Forelimb muscle (tissue), 1 donor: ENCODE measurements around the gene SLAMF9. TPM values are rescaled to one million over a fixed set of nuclear protein-coding genes. Genes with fewer than 3 reads are reported as not detected.
"Not testable (repeated sequence)": the region's sequence is repeated elsewhere in the genome, so short reads cannot be mapped to it uniquely, and the experiment has no call there.

Source experiments
- DNase-seq: peaks from one replicate; pipeline ENCODE4 v3.0.0-alpha.2; 2013; ENCODE audit warnings: low read depth
- polyA plus RNA-seq: library from polyadenylated mRNA; unstranded; fragments of 120-200 nt; gene quantifications from one replicate; pipeline ENCODE4 v1.2.1, GENCODE V29; 2013; ENCODE audit not compliant: insufficient read length

Gene SLAMF9
- polyA plus RNA-seq, 1 donor: not detected

DNA sequence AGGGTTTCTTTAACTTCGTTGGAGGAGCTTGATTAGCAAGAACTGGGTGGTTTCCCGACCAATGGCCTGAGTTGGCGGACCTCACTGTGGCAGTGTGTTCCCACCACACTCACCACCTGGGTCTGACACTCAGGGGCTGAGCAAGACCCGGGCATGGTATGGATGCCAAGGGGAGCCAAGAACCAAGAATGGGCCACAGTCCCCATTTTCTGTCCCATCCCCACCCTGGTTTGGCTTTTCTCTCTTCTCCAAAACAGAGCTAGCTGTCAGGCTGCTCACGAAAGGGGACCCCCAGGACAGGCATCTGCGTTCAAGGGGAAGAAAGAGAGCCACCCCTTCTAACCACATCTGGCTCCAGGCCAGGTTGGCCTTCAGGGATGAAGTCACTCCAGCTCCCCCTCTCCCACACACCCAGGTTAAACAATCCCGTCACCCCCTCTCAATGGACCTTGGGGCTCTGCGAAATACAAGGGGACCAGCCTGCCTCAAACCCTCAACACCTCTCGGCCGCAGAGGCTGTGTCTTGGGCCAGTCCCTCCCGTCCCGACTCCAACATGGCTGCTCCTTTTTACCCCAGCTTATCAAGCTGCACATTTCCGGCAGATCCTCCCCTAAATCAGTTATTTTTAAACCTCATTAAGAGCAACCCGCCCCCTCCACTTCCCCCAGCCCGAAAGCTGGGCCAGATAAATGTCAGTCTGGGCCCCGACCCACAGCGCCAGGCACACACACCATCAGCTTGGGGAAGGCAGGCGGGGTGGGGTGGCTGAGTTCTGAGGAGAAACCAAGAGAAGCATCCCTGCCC is 32.1 kb downstream of the SLAMF9 start:
- DNase-seq: no peak

DNA sequence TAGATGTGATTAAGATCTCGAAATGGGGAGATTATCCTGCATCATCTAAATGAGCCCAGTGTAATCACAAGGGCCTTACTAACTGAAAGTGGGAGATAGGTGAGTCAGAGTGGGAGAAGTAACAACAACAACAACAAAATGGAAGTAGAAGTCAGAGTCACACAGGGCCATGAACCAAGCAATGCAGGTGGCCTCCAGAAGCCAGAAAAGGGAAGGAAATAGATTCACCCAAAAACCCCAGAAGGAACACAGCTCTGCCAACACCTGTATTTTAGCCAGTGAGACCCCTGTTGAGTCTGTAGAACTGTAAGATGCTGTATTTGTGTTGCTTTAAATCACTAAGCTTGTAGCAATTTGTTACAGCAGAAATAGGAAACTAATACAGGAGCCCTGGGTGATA is 32.8 kb downstream of the SLAMF9 start:
- no peak for DNase-seq

DNA sequence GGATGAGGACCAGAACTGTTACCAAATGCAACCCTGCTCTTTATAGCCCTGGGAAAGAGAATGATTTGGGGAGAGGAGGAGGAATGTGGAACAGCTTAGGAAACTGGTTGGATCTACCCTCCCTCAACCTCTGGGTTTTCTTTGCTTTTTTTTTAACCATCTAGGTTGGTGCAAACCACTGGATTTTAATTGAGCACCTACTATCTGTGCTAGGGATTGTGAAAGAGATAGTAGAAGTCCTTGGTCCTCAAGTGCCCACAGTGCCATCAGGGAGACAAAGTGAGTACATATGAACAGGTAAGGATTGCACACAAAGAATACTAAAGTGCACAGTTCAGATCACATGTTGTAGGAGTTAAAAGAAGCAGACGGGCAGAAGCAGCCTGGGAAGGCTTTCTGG is 33.4 kb downstream of the SLAMF9 start:
- DNase-seq: no peak

DNA sequence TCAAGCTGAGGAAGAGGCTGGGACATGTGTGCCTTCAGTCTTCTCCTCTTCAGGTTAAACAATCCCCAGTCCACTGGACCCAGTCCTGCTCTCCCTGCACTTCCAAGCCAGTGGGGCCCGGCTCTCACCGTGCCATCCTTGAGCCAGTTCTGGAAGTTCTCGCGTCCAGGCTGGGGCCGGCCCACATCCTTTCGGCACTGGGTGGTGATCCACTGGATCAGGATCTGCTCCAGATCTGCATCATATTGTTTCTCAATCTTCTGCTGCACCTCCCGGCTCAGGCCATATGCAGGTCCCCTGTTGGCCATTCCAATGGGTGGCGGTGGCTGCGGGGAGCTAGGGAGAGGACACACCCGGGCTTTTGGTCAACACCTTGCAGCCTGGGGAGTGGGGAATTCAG is 33.8 kb downstream of the SLAMF9 start:
- DNase-seq: no peak

DNA sequence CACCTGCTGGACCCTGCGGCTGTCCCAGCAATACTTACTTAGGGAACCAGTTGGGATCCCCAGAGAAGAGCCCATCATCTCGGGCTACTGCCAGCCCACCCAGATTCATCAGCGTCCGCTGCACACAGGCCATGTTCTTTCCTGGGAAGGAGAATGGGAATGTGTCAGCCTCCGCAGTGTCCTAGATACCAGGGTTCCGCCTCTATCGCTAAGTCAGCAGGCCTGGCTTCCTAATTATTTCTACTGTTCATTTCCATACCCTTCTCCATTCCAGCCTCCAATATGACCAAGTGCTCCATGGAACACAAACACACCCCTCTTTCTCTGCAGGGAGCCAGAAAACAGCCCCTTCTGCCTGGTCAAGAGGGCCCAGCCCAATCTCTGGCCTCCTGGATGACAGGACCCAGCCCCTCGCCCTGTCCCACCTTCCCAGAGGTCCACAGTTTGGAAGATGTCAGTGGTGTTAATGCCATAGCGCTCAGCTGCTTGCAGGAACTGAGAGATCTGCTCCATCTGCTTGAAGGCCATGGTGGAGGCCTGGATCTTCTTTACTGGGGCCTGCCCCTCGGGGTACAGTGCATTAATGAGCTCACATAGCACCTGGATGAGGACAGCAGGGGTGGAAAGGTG is 34.7 kb downstream of the SLAMF9 start:
- no peak for DNase-seq

DNA sequence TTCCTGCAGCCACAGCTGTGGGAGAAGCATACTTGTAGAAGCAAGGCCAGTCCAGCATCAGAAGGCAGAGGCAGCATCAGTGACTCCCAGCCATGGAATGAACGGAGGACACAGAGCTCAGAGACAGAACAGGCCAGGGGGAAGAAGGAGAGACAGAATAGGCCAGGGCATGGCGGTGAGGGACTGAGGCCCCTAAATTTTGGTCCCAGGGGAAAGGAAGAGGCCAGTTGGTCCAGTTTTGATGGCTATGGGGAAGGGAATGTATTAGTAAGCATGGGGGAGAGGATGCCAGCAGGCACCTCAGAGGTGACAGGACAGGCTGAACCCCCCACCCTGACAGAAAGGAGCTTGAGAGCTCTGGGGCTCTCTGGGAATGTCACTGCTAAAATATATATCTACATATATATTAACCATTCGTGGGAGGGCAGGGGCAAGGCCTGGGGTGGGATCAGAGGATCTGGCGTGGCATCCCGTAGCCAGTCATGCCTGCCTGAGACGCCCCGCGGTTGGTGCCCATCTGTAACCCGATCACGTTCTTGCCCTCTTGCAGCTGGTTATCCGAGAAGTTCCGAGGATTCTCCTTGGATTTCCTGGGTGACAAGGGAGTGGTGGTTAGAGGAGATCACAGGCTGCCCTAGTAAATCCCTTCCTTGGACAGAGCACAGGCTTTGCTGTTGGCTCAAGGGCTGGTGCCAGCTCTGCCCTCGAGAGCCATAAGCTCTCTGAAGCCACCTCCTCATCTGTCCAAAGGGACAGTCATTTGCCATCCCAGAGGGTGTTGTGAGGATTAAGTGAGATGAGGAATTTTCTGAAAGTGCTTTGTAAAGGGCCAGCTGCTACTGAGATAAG is 35.5 kb downstream of the SLAMF9 start:
- no peak for DNase-seq

DNA sequence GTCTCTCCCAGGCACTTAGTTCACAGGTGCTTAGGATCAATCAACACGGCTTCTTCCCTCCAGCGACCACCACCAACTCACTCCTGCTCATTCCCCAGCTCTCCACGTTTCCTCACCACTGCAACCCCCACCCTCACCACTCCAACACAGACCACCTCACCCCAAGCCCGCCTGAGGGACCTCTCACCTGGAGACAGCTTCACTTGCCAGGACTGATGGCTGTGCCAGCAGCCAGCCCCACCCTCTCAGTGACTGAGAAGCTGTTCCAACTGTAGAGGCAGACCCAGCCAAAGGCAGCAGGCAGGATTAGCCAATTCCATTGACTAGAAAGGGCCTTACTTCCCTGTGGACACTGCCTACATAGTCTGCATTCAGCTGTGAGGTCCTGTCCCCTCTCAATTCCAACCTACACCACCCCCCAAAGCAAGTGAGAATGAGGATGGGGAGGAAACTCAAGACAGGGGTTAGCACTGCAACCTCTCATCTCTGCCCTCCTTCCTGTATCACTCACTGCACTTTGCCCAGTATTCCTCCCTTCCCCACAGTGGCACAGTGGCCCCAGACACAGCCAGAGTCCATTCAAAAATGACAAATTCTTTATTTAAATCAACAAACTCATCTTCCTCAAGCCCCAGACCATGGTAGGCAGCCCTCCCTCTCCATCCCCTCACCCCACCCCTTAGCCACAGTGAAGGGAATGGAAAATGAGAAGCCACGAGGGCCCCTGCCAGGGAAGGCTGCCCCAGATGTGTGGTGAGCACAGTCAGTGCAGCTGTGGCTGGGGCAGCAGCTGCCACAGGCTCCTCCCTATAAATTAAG is 36.3 kb downstream of the SLAMF9 start:
- no peak for DNase-seq

DNA sequence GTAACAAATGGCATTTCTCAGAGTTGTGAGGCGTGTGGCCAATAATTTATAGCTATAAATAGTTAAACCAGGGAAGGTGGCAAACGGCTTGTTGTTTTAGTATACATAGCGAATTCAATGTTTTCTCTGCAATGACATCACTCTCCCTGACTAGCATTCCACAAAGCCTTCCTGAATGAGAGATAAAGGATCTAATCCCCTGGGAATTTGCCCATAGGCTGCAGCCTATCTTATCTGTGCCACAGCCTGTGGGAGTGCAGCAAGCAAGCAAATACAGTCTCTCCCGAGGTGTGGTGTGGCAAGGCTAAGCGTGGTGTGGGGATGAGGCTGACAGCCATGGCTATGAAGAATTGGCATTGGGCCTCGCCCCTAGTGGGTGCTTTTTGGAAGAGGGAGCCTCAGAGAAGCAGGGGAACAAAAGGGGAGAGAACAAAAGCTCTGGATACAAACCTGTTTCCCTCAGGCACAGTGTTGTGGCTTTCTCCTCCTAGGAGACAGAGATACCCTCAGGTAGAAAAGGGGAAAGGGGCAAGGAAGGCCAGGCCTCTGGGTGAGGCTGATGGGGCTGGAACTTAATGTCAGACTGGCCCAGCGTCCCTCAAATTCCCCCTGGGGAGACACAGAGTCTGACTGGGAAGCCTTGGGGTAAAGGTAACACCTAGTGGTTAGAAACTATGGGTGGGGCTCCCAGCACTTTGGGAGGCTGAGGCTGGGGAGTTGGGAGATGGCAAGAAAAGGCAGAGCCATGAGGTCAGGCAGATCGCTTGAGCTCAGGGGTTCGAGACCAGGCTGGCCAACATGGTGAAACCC is 37.6 kb downstream of the SLAMF9 start:
- DNase-seq: no peak

DNA sequence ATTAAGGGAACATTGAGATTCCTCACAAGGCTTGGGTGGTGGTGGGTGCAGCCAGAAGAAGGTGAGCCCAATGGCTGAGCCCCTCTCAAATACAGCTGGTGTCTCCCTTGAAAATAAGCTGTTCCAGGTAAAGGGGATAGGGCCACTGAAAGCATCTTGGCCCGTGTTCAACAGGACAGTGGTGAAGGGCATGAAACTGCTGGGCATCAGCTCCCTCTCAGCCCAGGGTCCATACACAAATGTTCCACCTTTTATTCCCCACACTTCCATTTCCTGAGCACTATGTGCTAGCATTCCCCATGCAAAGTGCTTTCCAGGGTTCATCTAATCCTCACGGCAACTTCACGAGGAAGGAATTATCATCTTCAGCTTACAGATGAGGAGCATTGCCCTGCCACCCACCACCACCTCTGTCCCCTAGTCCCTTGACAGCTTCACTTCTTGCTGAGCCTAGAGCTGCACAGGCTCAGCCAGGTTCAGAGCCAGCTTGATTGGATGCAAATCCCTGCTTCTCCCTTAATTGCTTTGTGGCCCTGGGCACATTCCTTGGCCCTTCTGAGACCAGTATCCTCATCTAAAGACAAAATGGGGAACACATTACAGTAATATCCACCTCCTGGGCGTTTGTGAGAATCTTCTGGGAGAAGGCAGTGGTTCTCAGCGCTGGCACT is 38.3 kb downstream of the SLAMF9 start:
- DNase-seq: no peak

DNA sequence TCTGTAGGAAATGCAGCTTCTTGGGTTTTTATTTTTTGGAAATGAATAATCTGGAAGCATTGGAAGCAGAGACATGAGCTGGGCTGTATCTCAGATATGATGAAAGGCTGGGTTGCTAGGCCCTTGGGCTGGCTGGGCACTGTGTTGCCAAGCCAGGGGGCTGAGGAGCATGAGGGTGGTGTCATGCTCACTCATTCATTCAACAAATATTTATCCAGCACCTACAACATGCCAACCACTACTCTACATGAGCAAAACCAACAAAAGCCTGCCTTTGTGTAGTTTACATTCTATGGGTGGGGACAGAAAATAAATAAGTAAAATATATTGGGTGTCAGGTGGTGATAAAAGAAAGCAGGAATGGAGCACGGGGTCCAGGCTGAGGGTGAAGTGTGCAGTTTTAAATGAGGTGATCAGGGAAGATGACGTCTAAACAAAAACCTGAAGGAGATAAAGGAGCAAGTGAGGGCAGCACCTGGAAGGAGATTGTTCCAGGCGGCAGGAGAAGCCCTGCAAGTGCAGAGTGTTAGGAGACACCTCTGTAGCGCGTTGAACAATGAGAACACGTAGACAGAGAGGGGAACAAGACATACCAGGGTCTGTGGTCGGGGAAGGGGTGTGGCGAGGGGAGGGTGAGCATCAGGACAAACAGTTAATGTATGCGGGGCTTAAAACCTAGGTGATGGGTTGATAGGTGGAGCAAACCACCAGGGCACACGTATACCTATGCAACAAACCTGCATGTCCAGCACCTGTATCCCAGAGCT is 39.6 kb downstream of the SLAMF9 start:
- no peak for DNase-seq

DNA sequence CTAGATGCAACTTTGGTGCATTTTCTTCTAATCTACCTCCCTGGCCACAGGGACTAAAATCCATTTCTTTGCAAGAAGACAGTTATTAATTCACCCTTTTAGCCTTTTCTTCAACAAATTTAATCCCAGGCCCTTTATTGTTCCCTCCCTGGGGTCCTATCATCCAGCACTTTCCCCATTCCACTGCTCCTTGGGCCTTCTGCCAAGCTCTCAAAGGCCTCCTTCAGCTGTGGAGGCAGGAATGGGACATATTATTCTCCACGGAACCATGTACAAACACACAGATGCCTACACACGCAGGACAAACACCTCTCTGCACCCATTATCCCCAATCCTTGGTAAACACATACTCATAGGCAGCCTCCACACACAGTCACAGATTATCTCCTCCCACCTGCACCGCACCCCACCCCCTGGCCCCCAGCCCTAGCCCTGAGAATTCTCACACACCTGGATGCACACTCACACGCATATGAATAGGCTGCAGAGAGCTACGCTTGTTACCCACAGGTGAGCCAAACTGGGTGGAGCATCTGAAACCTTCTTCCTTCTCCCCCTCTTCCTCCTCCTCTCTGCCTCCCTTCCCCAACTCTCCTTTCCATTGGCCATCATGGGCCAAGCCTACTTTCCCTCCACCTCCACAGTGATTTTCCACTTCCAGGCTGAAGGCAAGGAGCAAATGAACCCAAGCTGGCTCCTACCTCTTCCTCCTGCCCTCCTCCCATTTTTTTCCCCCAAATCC is 40.4 kb downstream of the SLAMF9 start:
- DNase-seq: no peak

DNA sequence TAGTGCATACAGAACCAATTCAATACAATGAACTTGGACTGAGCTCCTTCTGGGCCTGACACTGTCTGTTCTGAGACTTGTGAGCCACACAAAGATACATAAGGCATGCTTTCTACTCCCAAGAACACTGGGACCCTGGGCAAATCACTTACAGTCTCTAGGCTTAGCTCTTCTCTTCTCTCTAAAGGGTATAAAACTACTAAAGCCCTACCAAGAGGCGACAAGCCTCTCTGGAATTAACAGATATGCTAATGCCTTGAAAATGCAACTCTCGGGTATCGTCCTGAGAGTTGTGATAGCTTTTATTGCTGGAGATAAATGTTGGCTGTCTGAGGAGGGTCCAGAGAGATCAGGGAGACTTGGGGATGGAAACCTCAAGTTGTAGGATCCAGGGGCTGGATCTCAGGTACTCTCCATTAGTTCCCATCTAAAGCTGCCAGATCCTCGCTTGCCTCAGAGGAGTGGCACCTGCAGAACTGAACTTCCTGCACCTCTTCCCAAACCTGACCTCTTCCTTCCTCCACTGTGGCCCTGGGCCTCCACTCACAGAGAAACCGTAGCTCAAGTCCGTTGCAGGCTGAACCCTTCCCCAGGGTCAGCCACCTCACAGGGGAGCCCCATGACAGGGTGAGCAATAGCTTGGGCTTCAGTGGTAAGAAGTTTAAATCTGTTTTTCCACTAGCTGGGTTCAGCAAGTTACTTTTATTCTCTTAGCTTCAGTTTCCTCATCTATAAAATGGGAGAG is 42.5 kb downstream of the SLAMF9 start:
- DNase-seq: no peak

DNA sequence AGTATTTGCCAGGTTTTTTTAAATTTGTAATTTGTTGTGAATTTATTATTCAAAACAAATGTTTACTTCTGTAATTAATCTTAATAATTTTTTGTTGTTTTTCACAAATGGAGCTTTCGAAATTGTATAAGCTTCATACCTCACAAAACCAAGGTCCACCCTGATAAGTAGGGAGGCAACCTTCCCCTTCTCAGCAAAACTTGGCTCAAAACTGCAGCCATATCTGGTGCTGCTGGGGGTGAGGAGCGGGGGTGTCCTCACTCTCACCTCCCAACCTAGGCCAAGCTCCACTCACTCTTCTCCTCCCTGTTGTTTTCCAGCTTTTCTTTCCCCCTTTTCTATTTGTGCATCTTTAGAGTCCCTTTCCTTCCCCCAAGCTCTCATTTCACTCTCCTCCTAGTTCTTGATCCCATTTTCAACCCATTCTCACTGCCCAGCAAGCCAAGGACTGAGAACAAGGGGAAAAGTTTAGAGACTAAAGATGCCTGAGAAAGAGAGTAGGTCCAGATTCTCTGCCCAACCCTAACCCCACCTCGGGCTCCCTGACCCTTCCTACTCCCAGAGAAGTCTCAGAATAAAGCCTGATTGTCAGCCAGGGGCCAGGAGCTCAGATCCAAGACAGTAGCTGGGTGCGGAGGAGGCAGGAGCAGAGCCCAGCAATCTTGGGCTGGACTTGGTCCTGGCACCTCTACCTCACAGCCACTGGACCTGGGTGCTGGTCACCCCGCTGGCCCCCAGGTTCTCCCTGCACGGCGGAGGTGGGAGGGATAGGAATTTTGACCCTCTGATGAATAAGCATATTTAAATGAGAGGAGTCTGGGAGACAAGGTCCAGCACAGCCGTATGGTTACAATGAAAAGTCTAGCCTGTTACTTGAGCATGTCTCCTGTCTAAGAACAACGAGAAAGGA is 45.8 kb downstream of the SLAMF9 start:
- no peak for DNase-seq

DNA sequence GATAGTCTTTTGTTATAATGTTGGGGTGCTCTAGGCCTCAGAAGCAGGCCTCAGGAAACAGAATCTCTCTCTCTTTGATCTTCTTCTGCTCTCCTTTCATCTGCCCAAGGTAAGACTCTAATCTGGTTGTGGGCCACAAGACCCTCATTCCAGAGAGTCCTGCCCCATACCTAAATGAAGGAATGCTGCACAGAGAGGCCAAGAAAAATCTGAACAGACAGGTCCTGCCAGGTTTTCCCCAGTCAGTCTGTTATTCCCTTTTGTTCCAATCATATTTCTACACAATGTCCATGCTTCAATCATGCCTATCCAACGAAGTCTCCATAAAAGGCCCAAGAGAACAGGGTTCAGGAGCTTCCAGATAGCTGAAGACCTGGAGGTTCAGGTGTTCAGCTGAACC is 47.1 kb downstream of the SLAMF9 start:
- no peak for DNase-seq

DNA sequence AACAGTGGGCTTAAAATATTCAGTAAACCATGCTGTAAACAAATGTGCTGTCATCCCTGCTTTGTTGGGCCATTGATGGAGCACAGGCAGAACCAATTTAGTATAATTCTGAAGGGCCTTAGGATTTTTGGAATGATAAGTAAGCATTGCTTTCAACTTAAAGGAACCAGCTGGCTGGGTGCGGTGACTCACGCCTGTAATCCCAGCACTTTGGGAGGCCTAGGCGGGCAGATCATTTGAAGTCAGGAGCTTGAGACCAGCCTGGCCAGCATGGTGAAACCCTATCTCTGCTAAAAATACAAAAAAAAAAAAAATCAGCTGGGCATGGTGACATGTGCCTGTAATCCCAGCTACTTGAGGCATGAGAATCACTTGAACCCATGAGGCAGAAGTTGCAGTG is 50.0 kb downstream of the SLAMF9 start:
- DNase-seq: not testable (repeated sequence)

DNA sequence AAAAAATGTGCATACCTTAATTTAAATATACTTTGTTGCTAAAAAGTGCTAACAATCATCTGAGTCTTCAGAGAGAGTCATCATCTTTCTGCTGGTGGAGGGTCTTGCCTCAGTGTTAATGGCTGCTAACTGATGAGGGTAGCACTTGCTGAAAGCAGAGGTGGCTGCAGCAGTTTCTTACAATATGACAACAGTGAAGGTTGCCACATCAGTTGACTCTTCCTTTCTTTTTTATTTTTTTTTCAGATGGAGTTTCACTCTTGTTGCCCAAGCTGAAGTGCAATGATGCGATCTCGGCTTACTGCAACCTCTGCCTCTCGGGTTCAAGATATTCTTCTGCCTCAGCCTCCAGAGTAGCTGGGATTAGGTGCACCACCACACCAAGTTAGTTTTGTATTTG is 51.5 kb downstream of the SLAMF9 start:
- no peak for DNase-seq
